SK-N-SH treated with all-trans-retinoic acid at 6 μM for 48 hours (cell line): ENCODE results near the gene LCE1F.

ENCODE experiments used
- ATAC-seq: fragments of 200-7000 bp; cut with Tn5 transposase; 3 replicates; pipeline ENCODE4 v1.9.1; 2020; ENCODE audit warnings: mild to moderate bottlenecking, moderate library complexity
- ARNTL ChIP-seq: fragments of 450-650 bp; formaldehyde crosslinking; IDR thresholded peaks from 2 replicates; pipeline ENCODE4 v1.5.0; 2020; ENCODE audit warnings: low read depth, mild to moderate bottlenecking, moderate library complexity, borderline replicate concordance
- BACH2 ChIP-seq: fragments of 250-450 bp; sonication (Bioruptor Pico); IDR thresholded peaks from 2 replicates; pipeline ENCODE4 v1.9.0; 2021; ENCODE audit warnings: mild to moderate bottlenecking, borderline replicate concordance
- CREB5 ChIP-seq: fragments of 250-450 bp; sonication (Bioruptor Pico); IDR thresholded peaks from 2 replicates; pipeline ENCODE4 v1.5.1; 2020; ENCODE audit warnings: low read depth, mild to moderate bottlenecking, moderate library complexity
- ESRRG ChIP-seq: fragments of 250-450 bp; sonication (Bioruptor Pico); IDR thresholded peaks from 2 replicates; pipeline ENCODE4 v1.6.1; 2021; ENCODE audit warnings: mild to moderate bottlenecking
- GLIS3 ChIP-seq: fragments of 250-450 bp; sonication (Bioruptor Pico); IDR thresholded peaks from 2 replicates; pipeline ENCODE4 v1.5.0; 2020; ENCODE audit warnings: mild to moderate bottlenecking, moderate library complexity
- ISL1 ChIP-seq: fragments of 250-450 bp; sonication (Bioruptor Pico); IDR thresholded peaks from 2 replicates; pipeline ENCODE4 v2.1.2; 2022; ENCODE audit warnings: mild to moderate bottlenecking, moderate library complexity
- OSR1 ChIP-seq: fragments of 250-450 bp; sonication (Bioruptor Pico); IDR thresholded peaks from 2 replicates; pipeline ENCODE4 v1.8.0; 2022; ENCODE audit warnings: moderate library complexity, mild to moderate bottlenecking, inconsistent platforms
- POU6F1 ChIP-seq: fragments of 250-450 bp; sonication (Bioruptor Pico); IDR thresholded peaks from 2 replicates; pipeline ENCODE4 v1.8.0; 2021; ENCODE audit warnings: low read depth, mild to moderate bottlenecking, moderate library complexity, borderline replicate concordance
- RARB ChIP-seq: fragments of 250-450 bp; sonication (Bioruptor Pico); IDR thresholded peaks from 2 replicates; pipeline ENCODE4 v1.8.0; 2021; ENCODE audit warnings: mild to moderate bottlenecking, moderate library complexity
- SNAI2 ChIP-seq: fragments of 250-450 bp; sonication (Bioruptor Pico); IDR thresholded peaks from 2 replicates; pipeline ENCODE4 v1.5.0; 2020; ENCODE audit warnings: mild to moderate bottlenecking, moderate library complexity
- TCF4 ChIP-seq: fragments of 250-450 bp; sonication (Bioruptor Pico); IDR thresholded peaks from 2 replicates; pipeline ENCODE4 v1.8.0; 2021; ENCODE audit warnings: mild to moderate bottlenecking, moderate library complexity, borderline replicate concordance
- ZC3H10 ChIP-seq: fragments of 250-450 bp; sonication (Bioruptor Pico); IDR thresholded peaks from 2 replicates; pipeline ENCODE4 v1.5.1; 2021; ENCODE audit warnings: mild to moderate bottlenecking, moderate library complexity
- ZFP3 ChIP-seq: fragments of 250-450 bp; sonication (Bioruptor Pico); IDR thresholded peaks from 2 replicates; pipeline ENCODE4 v1.5.0; 2020; ENCODE audit warnings: mild to moderate bottlenecking, moderate library complexity
- ZFP30 ChIP-seq: fragments of 450-650 bp; formaldehyde crosslinking; IDR thresholded peaks from 2 replicates; pipeline ENCODE4 v1.5.0; 2022; ENCODE audit warnings: mild to moderate bottlenecking, moderate library complexity
- ZNF565 ChIP-seq: fragments of 450-650 bp; formaldehyde crosslinking; conservative IDR thresholded peaks from 2 replicates; pipeline ENCODE4 v1.5.0; 2020; ENCODE audit warnings: low read depth, mild to moderate bottlenecking, moderate library complexity
- ZNF70 ChIP-seq: fragments of 450-650 bp; formaldehyde crosslinking; IDR thresholded peaks from 2 replicates; pipeline ENCODE4 v1.5.0; 2020; ENCODE audit warnings: mild to moderate bottlenecking, moderate library complexity
- ZNF8 ChIP-seq: fragments of 450-650 bp; formaldehyde crosslinking; IDR thresholded peaks from 2 replicates; pipeline ENCODE4 v1.5.0; 2020; ENCODE audit warnings: mild to moderate bottlenecking, moderate library complexity
- TF ChIP-seq, protein P1 (sequence below): fragments of 250-450 bp; sonication (Bioruptor Pico); IDR thresholded peaks from 2 replicates; pipeline ENCODE4 v1.5.1; 2021; ENCODE audit warnings: mild to moderate bottlenecking, moderate library complexity

Gene LCE1F

GRCh38 chr1:152745765-152746444 lies 29.0 kb upstream of the LCE1F start:
- ATAC-seq = no peak
- TF ChIP-seq ISL1 = no peak
- no peak for TF ChIP-seq ZNF8
- TF ChIP-seq GLIS3 (CRISPR knock-in tag) = no peak
- no peak for TF ChIP-seq BACH2 (CRISPR knock-in tag)
- TF ChIP-seq ZNF565 (CRISPR knock-in tag) = no peak
- TF ChIP-seq ZC3H10 (CRISPR knock-in tag) = no peak

GRCh38 chr1:152747831-152748230 lies 27.1 kb upstream of the LCE1F start:
- TF ChIP-seq TCF4 (CRISPR knock-in tag) = no peak
- no peak for TF ChIP-seq ESRRG
- TF ChIP-seq, protein P1, sequence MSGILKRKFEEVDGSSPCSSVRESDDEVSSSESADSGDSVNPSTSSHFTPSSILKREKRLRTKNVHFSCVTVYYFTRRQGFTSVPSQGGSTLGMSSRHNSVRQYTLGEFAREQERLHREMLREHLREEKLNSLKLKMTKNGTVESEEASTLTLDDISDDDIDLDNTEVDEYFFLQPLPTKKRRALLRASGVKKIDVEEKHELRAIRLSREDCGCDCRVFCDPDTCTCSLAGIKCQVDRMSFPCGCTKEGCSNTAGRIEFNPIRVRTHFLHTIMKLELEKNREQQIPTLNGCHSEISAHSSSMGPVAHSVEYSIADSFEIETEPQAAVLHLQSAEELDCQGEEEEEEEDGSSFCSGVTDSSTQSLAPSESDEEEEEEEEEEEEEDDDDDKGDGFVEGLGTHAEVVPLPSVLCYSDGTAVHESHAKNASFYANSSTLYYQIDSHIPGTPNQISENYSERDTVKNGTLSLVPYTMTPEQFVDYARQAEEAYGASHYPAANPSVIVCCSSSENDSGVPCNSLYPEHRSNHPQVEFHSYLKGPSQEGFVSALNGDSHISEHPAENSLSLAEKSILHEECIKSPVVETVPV (CRISPR knock-in tag) = no peak
- no peak for TF ChIP-seq ZNF8
- TF ChIP-seq POU6F1 (CRISPR knock-in tag) = no peak
- ATAC-seq = no peak

DNA sequence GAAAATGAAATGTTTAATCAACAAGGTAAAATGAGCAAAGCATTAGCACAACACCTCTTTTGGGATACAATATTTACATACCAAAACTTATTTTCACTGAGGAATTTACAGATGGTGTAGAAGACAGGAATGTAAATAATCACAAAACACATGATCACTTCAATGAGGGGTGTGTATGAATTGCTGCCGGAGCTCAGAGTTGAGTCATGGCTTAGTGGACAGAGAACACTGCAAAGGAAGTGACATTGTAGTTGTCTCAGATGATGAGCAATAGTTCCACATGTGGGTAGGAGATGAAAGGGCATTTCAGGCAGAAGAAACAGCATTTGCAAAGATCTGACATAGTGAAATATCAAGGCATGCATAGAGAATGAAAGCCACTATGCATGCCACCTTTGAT lies 22.7 kb upstream of the LCE1F start:
- TF ChIP-seq ZNF70 (CRISPR knock-in tag) = no peak
- no peak for TF ChIP-seq SNAI2
- no peak for TF ChIP-seq ARNTL (CRISPR knock-in tag)
- no peak for TF ChIP-seq CREB5 (CRISPR knock-in tag)
- TF ChIP-seq ISL1 = no peak
- no peak for TF ChIP-seq ZC3H10 (CRISPR knock-in tag)
- no peak for TF ChIP-seq ZNF565 (CRISPR knock-in tag)
- no peak for TF ChIP-seq ESRRG
- TF ChIP-seq GLIS3 (CRISPR knock-in tag) = no peak
- no peak for TF ChIP-seq ZFP30
- no peak for TF ChIP-seq OSR1 (CRISPR knock-in tag)
- TF ChIP-seq, protein P1 (CRISPR knock-in tag) = no peak
- TF ChIP-seq ZNF8 = no peak
- no peak for ATAC-seq

GRCh38 chr1:152753586-152753985 lies 21.4 kb upstream of the LCE1F start:
- no peak for TF ChIP-seq ZNF8
- TF ChIP-seq ZNF70 (CRISPR knock-in tag) = no peak
- TF ChIP-seq ZFP30 = no peak
- TF ChIP-seq ZC3H10 (CRISPR knock-in tag) = no peak
- no peak for TF ChIP-seq RARB
- no peak for TF ChIP-seq OSR1 (CRISPR knock-in tag)
- no peak for TF ChIP-seq GLIS3 (CRISPR knock-in tag)
- TF ChIP-seq ZNF565 (CRISPR knock-in tag) = no peak
- no peak for TF ChIP-seq CREB5 (CRISPR knock-in tag)
- TF ChIP-seq SNAI2 = no peak
- no peak for TF ChIP-seq ZFP3 (CRISPR knock-in tag)
- TF ChIP-seq, protein P1 (CRISPR knock-in tag) = no peak
- ATAC-seq = no peak
